Prostate gland (tissue), 2 donors: ENCODE data around the gene FRMD4A.

Source experiments
- POLR2A ChIP-seq: fragments of 450-650 bp; IDR thresholded peaks from one replicate; pipeline ENCODE4 v1.6.1; 2016; ENCODE audit warnings: antibody characterized with exemption, mild to moderate bottlenecking
- POLR2AphosphoS5 ChIP-seq: sonication (generic); formaldehyde crosslinking; IDR thresholded peaks from one replicate; pipeline ENCODE4 v1.6.1; 2017; ENCODE audit warnings: antibody characterized with exemption
- TF ChIP-seq, protein P1 (sequence below), 4 experiments: fragments of 200-600 bp in 2 of 4; fragments of 450-650 bp in 2 of 4; sonication (generic) in 2 of 4; IDR thresholded peaks; 1 replicate in 3 of 4; 2 replicates in 1 of 4; pipeline ENCODE4 v1.5.1; 2016 to 2019; ENCODE audit warnings: antibody characterized with exemption in 4 of 4, mild to moderate bottlenecking in 2 of 4, moderate library complexity in 2 of 4

DNA sequence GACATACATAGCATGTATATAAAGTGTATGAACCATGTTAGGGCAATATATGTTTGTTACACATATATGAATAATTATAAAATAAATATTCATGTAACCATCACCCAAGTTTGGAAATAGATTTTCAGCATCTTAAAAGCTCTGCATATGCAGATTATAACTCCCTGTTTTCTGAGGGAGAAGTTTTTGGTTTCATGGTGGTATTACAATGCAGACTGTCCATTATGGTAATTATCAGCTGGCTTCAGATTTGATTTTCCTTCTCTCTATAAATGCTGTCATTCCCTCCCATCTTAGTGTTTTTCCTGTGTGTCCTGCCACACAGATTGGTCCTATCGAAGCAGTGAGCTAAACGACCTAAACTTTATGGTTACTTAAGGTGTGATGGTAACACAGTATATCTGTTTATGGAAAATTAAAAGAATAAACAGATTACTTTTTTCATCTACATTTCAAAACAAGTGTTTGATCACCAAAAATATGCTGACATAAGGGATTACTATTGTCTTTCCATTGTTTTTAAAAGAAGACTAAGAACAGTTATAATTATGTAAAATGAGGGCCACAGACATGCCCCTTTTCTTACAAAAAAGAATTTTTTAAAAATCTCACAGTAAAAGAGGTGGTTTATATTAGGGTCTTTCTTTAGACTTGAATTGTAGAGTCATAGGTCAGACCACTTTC, 726.2 kb downstream of the FRMD4A start:
- TF ChIP-seq, protein P1, sequence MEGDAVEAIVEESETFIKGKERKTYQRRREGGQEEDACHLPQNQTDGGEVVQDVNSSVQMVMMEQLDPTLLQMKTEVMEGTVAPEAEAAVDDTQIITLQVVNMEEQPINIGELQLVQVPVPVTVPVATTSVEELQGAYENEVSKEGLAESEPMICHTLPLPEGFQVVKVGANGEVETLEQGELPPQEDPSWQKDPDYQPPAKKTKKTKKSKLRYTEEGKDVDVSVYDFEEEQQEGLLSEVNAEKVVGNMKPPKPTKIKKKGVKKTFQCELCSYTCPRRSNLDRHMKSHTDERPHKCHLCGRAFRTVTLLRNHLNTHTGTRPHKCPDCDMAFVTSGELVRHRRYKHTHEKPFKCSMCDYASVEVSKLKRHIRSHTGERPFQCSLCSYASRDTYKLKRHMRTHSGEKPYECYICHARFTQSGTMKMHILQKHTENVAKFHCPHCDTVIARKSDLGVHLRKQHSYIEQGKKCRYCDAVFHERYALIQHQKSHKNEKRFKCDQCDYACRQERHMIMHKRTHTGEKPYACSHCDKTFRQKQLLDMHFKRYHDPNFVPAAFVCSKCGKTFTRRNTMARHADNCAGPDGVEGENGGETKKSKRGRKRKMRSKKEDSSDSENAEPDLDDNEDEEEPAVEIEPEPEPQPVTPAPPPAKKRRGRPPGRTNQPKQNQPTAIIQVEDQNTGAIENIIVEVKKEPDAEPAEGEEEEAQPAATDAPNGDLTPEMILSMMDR (IDR thresholded peaks at IDR 0.05) = no peak
- TF ChIP-seq POLR2AphosphoS5 = no peak
- no peak for TF ChIP-seq POLR2A
